Hepatocyte (in vitro differentiated cells): ENCODE results near the gene TPRG1L. TPM values are rescaled to one million over a fixed set of nuclear protein-coding genes. Genes with fewer than 3 reads are reported as not detected.

Experiments used
- DNase-seq: peaks from one replicate; pipeline ENCODE4 v3.0.0-alpha.2; 2016; ENCODE audit warnings: low spot score
- H2AFZ ChIP-seq: fragments of 200-600 bp; sonication (generic); 2 replicates; pipeline ENCODE4 v1.6.0; 2016; ENCODE audit warnings: antibody characterized with exemption, mild to moderate bottlenecking
- H3K27ac ChIP-seq: fragments of 200-600 bp; sonication (generic); 2 replicates; pipeline ENCODE4 v1.5.1; 2016; ENCODE audit warnings: mild to moderate bottlenecking
- H3K27me3 ChIP-seq: fragments of 200-600 bp; sonication (generic); 2 replicates; pipeline ENCODE4 v1.6.1; 2016
- H3K36me3 ChIP-seq: fragments of 200-600 bp; sonication (generic); replicated peaks from 2 replicates; pipeline ENCODE4 v1.5.1; 2016; ENCODE audit warnings: low read depth; ENCODE audit not compliant: insufficient read depth
- H3K4me1 ChIP-seq: fragments of 200-600 bp; sonication (generic); 2 replicates; pipeline ENCODE4 v1.5.1; 2016; ENCODE audit warnings: mild to moderate bottlenecking, moderate library complexity; ENCODE audit not compliant: insufficient read depth
- H3K4me2 ChIP-seq: fragments of 200-600 bp; sonication (generic); 2 replicates; pipeline ENCODE4 v1.6.0; 2016
- H3K4me3 ChIP-seq: fragments of 200-600 bp; sonication (generic); 2 replicates; pipeline ENCODE4 v1.5.1; 2016; ENCODE audit warnings: mild to moderate bottlenecking
- H3K79me2 ChIP-seq: fragments of 200-600 bp; sonication (generic); 2 replicates; pipeline ENCODE4 v1.6.0; 2017; ENCODE audit warnings: mild to moderate bottlenecking
- H3K9me2 ChIP-seq: fragments of 200-600 bp; sonication (generic); replicated peaks from 2 replicates; pipeline ENCODE4 v1.6.0; 2017; ENCODE audit warnings: mild to moderate bottlenecking; ENCODE audit not compliant: insufficient read depth
- H3K9me3 ChIP-seq: fragments of 200-600 bp; sonication (generic); 2 replicates; pipeline ENCODE4 v1.5.1; 2016; ENCODE audit warnings: low read depth, mild to moderate bottlenecking
- H4K20me1 ChIP-seq: fragments of 200-600 bp; sonication (generic); 2 replicates; pipeline ENCODE4 v1.6.0; 2016; ENCODE audit warnings: mild to moderate bottlenecking; ENCODE audit not compliant: insufficient read depth, poor library complexity, severe bottlenecking
- EZH2 ChIP-seq: fragments of 200-600 bp; sonication (generic); IDR thresholded peaks from 2 replicates; pipeline ENCODE4 v1.6.1; 2016; ENCODE audit warnings: antibody characterized with exemption, mild to moderate bottlenecking, borderline replicate concordance
- EZH2phosphoT487 ChIP-seq: fragments of 200-600 bp; sonication (generic); IDR thresholded peaks from one replicate; pipeline ENCODE4 v1.6.1; 2018; ENCODE audit warnings: antibody characterized with exemption, mild to moderate bottlenecking, low read depth, moderate library complexity; ENCODE audit not compliant: unreplicated experiment, severe bottlenecking
- WGBS: methylation state at CpG from one replicate; pipeline ENCODE4 v1.1.6; 2016; ENCODE audit warnings: low lambda C conversion rate; ENCODE audit errors: missing lambda C conversion rate; 5-methylcytosine and 5-hydroxymethylcytosine counted together
- polyA plus RNA-seq: library from polyadenylated mRNA; unstranded; fragments of >200 nt; fragmentation: Nextera tagmentation; extraction: Ambion mirVana; gene quantifications from 2 replicates; pipeline ENCODE4 v1.2.1, GENCODE V29; 2016
- total RNA-seq: library from RNA; depleted of rRNA; stranded (reverse); fragments of >200 nt; gene quantifications from 2 replicates; pipeline ENCODE4 v1.2.3, GENCODE V29; 2014
- TF ChIP-seq, protein P1 (sequence below): fragments of 200-600 bp; sonication (generic); IDR thresholded peaks from 2 replicates; pipeline ENCODE4 v1.5.1; 2016; ENCODE audit warnings: antibody characterized with exemption, mild to moderate bottlenecking; ENCODE audit not compliant: poor library complexity

Gene TPRG1L
- total and polyA plus RNA-seq, 2 experiments from 2014 or later, result 57.9 to 74.1 TPM

DNA sequence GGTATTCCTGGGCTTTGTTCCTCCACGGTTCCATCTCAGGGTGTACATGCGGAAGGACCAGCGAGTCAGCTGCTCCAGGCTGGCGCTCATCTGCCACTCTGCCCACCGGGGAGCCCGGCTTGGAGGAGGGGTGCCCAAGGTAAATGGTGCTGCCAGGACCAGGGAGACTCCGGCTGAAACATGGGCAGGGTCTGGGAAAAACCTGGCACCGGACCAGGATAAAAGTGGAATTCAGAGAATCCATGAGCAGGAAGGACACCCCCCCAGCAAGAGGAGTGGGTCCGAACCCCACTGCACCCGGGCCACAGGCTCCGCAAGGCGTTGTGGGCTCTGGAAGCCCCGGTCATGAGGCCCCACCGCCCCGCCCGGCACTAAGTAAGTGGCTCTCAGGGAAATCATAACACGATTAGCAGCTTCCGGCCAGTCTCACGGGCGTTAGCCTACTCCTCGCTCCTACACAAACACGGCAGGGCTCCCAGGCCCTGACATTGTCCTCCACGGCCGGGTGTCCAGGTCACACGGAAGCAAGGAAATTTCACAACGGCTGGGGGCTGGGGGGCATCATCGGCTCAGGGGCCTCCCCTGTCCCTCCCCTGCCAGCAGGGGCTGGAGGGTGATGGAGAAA, 34.6 kb upstream of the TPRG1L start:
- no peaks in the 10 kb centered on the region for H3K27me3 ChIP-seq
- no peak for TF ChIP-seq EZH2
- TF ChIP-seq, protein P1, sequence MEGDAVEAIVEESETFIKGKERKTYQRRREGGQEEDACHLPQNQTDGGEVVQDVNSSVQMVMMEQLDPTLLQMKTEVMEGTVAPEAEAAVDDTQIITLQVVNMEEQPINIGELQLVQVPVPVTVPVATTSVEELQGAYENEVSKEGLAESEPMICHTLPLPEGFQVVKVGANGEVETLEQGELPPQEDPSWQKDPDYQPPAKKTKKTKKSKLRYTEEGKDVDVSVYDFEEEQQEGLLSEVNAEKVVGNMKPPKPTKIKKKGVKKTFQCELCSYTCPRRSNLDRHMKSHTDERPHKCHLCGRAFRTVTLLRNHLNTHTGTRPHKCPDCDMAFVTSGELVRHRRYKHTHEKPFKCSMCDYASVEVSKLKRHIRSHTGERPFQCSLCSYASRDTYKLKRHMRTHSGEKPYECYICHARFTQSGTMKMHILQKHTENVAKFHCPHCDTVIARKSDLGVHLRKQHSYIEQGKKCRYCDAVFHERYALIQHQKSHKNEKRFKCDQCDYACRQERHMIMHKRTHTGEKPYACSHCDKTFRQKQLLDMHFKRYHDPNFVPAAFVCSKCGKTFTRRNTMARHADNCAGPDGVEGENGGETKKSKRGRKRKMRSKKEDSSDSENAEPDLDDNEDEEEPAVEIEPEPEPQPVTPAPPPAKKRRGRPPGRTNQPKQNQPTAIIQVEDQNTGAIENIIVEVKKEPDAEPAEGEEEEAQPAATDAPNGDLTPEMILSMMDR, result no peak
- no peak for TF ChIP-seq EZH2phosphoT487
- no peak overlapping the region for H3K4me2 ChIP-seq
- no peak for DNase-seq
- no peaks in the 10 kb centered on the region for H4K20me1 ChIP-seq
- H3K27ac ChIP-seq, result no peak overlapping the region
- H3K9me3 ChIP-seq, result no peaks in the 10 kb centered on the region
- no peaks in the 10 kb centered on the region for H3K36me3 ChIP-seq
- H3K4me3 ChIP-seq, result no peak overlapping the region
- WGBS, result 69% methylated on average over 27 of the region's 27 CpGs
- no peak overlapping the region for H2AFZ ChIP-seq
- no peaks in the 10 kb centered on the region for H3K9me2 ChIP-seq
- H3K79me2 ChIP-seq, result no peaks in the 10 kb centered on the region
- no peaks in the 10 kb centered on the region for H3K4me1 ChIP-seq

DNA sequence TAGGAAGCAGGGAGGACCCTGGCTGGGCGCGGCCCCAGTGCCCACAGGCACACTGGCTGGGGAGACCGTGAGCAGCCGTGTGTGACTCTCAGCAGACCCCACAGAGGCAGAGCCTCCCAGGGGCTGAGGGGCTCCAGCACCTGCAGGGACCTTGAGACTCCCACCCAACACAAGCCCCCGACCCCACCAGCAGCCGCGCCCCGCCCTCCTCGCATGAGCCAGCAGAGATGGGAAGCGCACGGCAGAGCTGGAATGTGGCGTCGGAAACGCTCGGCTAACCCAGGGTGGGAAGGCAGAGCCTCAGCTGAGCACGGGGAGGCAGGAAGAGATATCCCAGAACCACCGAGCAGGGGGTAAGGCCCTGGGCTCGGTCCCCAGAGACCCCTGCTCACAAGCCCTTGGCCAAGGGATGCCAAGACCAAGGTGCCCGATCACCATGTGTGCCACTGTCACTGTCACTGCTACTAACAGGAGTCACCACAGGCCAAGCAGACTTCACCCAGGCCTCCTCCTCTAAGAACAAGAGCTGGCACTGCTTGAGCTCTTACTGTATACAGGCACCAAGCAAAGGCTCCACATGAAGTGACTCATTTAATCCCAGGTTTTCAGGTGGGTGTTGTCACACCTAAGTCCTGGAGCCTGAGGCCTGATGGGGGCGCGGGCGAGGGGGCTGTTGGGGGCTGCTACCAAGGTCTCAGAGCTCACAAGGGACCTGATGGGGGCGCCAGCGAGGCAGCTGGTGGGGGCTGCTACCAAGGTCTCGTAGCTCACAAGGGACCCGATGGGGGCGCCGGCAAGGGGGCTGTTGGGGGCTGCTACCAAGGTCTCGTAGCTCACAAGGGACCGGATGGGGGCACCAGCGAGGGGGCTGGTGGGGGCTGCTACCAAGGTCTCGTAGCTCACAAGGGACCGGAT, 33.6 kb upstream of the TPRG1L start:
- no peak overlapping the region for H3K4me3 ChIP-seq
- no peaks in the 10 kb centered on the region for H4K20me1 ChIP-seq
- no peaks in the 10 kb centered on the region for H3K27me3 ChIP-seq
- H3K27ac ChIP-seq, result no peak overlapping the region
- no peaks in the 10 kb centered on the region for H3K9me2 ChIP-seq
- WGBS, result 94% methylated on average over 22 of the region's 33 CpGs
- H2AFZ ChIP-seq, result no peak overlapping the region
- TF ChIP-seq, protein P1, result no peak
- no peak for TF ChIP-seq EZH2phosphoT487
- no peaks in the 10 kb centered on the region for H3K36me3 ChIP-seq
- H3K9me3 ChIP-seq, result no peaks in the 10 kb centered on the region
- H3K79me2 ChIP-seq, result no peaks in the 10 kb centered on the region
- H3K4me2 ChIP-seq, result no peak overlapping the region
- no peaks in the 10 kb centered on the region for H3K4me1 ChIP-seq
- DNase-seq, result no peak

DNA sequence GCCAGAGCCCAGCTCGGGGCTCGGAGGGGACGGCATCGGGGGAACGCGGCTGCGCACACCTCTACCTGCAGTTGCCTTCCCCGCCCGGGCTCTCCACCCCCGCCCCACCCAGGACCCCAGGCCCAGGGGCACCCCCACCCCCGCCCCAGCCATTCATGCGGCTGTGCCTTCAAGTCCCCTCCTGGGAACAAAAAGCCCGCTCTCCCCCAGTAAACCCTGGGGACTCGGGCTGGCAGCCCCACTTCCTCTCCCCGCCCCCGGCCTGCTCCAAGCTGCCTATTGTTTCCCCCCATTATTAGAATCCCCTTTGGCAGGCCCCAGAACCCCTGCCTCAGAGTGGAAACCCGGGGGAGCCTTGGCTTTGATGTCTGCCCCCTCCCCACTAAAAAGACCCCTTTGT, 31.5 kb upstream of the TPRG1L start:
- Histone ChIP-seq H3K36me3 (no peaks in the 10 kb centered on the region), H2AFZ (no peak overlapping the region), H3K4me1 (peaks cover 7% of the 10 kb centered on the region), H3K27ac (no peak overlapping the region), H3K9me2 (no peaks in the 10 kb centered on the region), H3K9me3 (no peaks in the 10 kb centered on the region), H3K79me2 (no peaks in the 10 kb centered on the region), H4K20me1 (no peaks in the 10 kb centered on the region), H3K4me2 (no peak overlapping the region), H3K27me3 (no peaks in the 10 kb centered on the region), H3K4me3 (no peak overlapping the region)
- no peak for DNase-seq
- WGBS, result no CpG with 5 or more reads among the region's 17 CpGs
- TF ChIP-seq, protein P1, result no peak
- TF ChIP-seq EZH2, result no peak
- no peak for TF ChIP-seq EZH2phosphoT487
